Neural cell (in vitro differentiated cells): ENCODE data around the gene CAPN13. TPM values are rescaled to one million over a fixed set of nuclear protein-coding genes. Genes with fewer than 3 reads are reported as not detected.

ENCODE experiments used
- H2AFZ ChIP-seq: fragments of 200-600, 300-800 bp; sonication (generic), shearing (Covaris generic); 2 replicates; pipeline ENCODE4 v1.6.0; 2014; ENCODE audit warnings: low read depth, mild to moderate bottlenecking, antibody characterized with exemption, low read length, moderate library complexity
- H3F3A ChIP-seq: fragments of 200-600 bp; shearing (Covaris generic); 2 replicates; pipeline ENCODE4 v1.6.1; 2016; ENCODE audit warnings: mild to moderate bottlenecking, moderate library complexity, mixed read lengths, antibody characterized with exemption, low read length; ENCODE audit not compliant: insufficient read depth, poor library complexity, severe bottlenecking
- H3K27ac ChIP-seq: fragments of 200-600, 300-800 bp; sonication (generic), shearing (Covaris generic); 2 replicates; pipeline ENCODE4 v1.5.1; 2014; ENCODE audit warnings: mild to moderate bottlenecking, low read length, moderate library complexity
- H3K27me3 ChIP-seq: fragments of 300-800, 200-600 bp; sonication (generic), shearing (Covaris generic); 2 replicates; pipeline ENCODE4 v1.6.0; 2014; ENCODE audit warnings: mild to moderate bottlenecking, low read depth, low read length, moderate library complexity; ENCODE audit not compliant: insufficient read depth
- H3K36me3 ChIP-seq: fragments of 300-800, 200-600 bp; sonication (generic), shearing (Covaris generic); 2 replicates; pipeline ENCODE4 v1.5.1; 2014; ENCODE audit warnings: mild to moderate bottlenecking, antibody characterized with exemption, low read length, moderate library complexity; ENCODE audit not compliant: insufficient read depth
- H3K4me2 ChIP-seq: fragments of 300-800, 200-600 bp; sonication (generic), shearing (Covaris generic); 2 replicates; pipeline ENCODE4 v1.6.0; 2014; ENCODE audit warnings: mild to moderate bottlenecking, low read length
- H3K4me3 ChIP-seq: fragments of 300-800, 200-600 bp; sonication (generic), shearing (Covaris generic); 2 replicates; pipeline ENCODE4 v1.5.1; 2014; ENCODE audit warnings: mild to moderate bottlenecking, low read length, moderate library complexity
- H3K79me2 ChIP-seq: fragments of 200-600 bp; shearing (Covaris generic); replicated peaks from 2 replicates; pipeline ENCODE4 v1.6.0; 2014; ENCODE audit warnings: mild to moderate bottlenecking, low read length, moderate library complexity; ENCODE audit not compliant: insufficient read depth
- H3K9ac ChIP-seq: fragments of 300-800, 200-600 bp; sonication (generic), shearing (Covaris generic); 2 replicates; pipeline ENCODE4 v1.6.1; 2016; ENCODE audit warnings: mild to moderate bottlenecking, low read length, mixed read lengths
- H3K9me2 ChIP-seq: fragments of 200-600 bp; shearing (Covaris generic); 2 replicates; pipeline ENCODE4 v1.6.1; 2016; ENCODE audit warnings: mild to moderate bottlenecking, low read length, mixed read lengths; ENCODE audit not compliant: insufficient read depth
- H3K9me3 ChIP-seq: fragments of 200-600, 300-800 bp; sonication (generic), shearing (Covaris generic); 2 replicates; pipeline ENCODE4 v1.6.1; 2016; ENCODE audit warnings: mild to moderate bottlenecking, mixed run types, low read length, moderate library complexity, mixed read lengths
- H4K20me1 ChIP-seq: fragments of 200-600 bp; shearing (Covaris generic); 2 replicates; pipeline ENCODE4 v1.6.1; 2016; ENCODE audit warnings: mild to moderate bottlenecking, mixed run types; ENCODE audit not compliant: insufficient read depth
- EP300 ChIP-seq: fragments of 450-650 bp; conservative IDR thresholded peaks from 2 replicates; pipeline ENCODE4 v1.6.1; 2014; ENCODE audit warnings: antibody characterized with exemption, mild to moderate bottlenecking, moderate library complexity; ENCODE audit not compliant: poor library complexity, severe bottlenecking
- EZH2 ChIP-seq: fragments of 200-600, 300-800 bp; shearing (Covaris generic), sonication (generic); IDR thresholded peaks from 2 replicates; pipeline ENCODE4 v1.6.1; 2014; ENCODE audit warnings: antibody characterized with exemption, low read length, borderline replicate concordance, mild to moderate bottlenecking; ENCODE audit not compliant: insufficient read depth, poor library complexity, severe bottlenecking
- MXI1 ChIP-seq: fragments of 450-650 bp; conservative IDR thresholded peaks from 2 replicates; pipeline ENCODE4 v1.6.1; 2014; ENCODE audit warnings: antibody characterized with exemption, mild to moderate bottlenecking; ENCODE audit not compliant: poor library complexity, severe bottlenecking
- POLR2AphosphoS5 ChIP-seq: IDR thresholded peaks from 2 replicates; pipeline ENCODE4 v1.6.1; 2012
- RAD21 ChIP-seq: fragments of 450-650 bp; conservative IDR thresholded peaks from 2 replicates; pipeline ENCODE4 v1.6.1; 2014; ENCODE audit warnings: antibody characterized with exemption, mild to moderate bottlenecking, moderate library complexity
- SMC3 ChIP-seq: fragments of 450-650 bp; conservative IDR thresholded peaks from 2 replicates; pipeline ENCODE4 v1.6.1; 2014; ENCODE audit warnings: antibody characterized with exemption, mild to moderate bottlenecking, moderate library complexity; ENCODE audit not compliant: poor library complexity
- TAF1 ChIP-seq: IDR thresholded peaks from 2 replicates; pipeline ENCODE4 v1.6.1; 2012; ENCODE audit warnings: low read depth
- polyA plus RNA-seq: library from polyadenylated mRNA; depleted of rRNA; stranded (reverse); fragments of >200 nt; gene quantifications from 2 replicates; pipeline ENCODE4 v1.2.3, GENCODE V29; 2014
- TF ChIP-seq, protein P1 (sequence below): fragments of 450-650 bp; IDR thresholded peaks from 2 replicates; pipeline ENCODE4 v1.5.1; 2014; ENCODE audit warnings: antibody characterized with exemption, mild to moderate bottlenecking, moderate library complexity; ENCODE audit not compliant: poor library complexity, severe bottlenecking
- TF ChIP-seq, protein P2 (sequence below): IDR thresholded peaks from 2 replicates; pipeline ENCODE4 v1.6.1; 2012; ENCODE audit warnings: borderline replicate concordance

CAPN13 gene
- polyA plus RNA-seq, 1 donor from 2014 or later = not detected

- Histone ChIP-seq H3K9me3 (no peaks in the 10 kb centered on the region), H3K27me3 (no peaks in the 10 kb centered on the region), H2AFZ (no peak overlapping the region), H3K36me3 (no peaks in the 10 kb centered on the region), H3K9me2 (no peaks in the 10 kb centered on the region), H3K27ac (no peak overlapping the region), H3K79me2 (no peaks in the 10 kb centered on the region), H3K4me3 (no peak overlapping the region), H3K4me2 (no peak overlapping the region), H4K20me1 (no peaks in the 10 kb centered on the region), H3K9ac (no peak overlapping the region), H3F3A (no peaks in the 10 kb centered on the region)
- TF ChIP-seq POLR2AphosphoS5 (no peak), EP300 (no peak), RAD21 (no peak), TAF1 (no peak), MXI1 (no peak), SMC3 (no peak), EZH2 (no peak)
- TF ChIP-seq, protein P1, sequence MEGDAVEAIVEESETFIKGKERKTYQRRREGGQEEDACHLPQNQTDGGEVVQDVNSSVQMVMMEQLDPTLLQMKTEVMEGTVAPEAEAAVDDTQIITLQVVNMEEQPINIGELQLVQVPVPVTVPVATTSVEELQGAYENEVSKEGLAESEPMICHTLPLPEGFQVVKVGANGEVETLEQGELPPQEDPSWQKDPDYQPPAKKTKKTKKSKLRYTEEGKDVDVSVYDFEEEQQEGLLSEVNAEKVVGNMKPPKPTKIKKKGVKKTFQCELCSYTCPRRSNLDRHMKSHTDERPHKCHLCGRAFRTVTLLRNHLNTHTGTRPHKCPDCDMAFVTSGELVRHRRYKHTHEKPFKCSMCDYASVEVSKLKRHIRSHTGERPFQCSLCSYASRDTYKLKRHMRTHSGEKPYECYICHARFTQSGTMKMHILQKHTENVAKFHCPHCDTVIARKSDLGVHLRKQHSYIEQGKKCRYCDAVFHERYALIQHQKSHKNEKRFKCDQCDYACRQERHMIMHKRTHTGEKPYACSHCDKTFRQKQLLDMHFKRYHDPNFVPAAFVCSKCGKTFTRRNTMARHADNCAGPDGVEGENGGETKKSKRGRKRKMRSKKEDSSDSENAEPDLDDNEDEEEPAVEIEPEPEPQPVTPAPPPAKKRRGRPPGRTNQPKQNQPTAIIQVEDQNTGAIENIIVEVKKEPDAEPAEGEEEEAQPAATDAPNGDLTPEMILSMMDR = no peak
- TF ChIP-seq, protein P2, sequence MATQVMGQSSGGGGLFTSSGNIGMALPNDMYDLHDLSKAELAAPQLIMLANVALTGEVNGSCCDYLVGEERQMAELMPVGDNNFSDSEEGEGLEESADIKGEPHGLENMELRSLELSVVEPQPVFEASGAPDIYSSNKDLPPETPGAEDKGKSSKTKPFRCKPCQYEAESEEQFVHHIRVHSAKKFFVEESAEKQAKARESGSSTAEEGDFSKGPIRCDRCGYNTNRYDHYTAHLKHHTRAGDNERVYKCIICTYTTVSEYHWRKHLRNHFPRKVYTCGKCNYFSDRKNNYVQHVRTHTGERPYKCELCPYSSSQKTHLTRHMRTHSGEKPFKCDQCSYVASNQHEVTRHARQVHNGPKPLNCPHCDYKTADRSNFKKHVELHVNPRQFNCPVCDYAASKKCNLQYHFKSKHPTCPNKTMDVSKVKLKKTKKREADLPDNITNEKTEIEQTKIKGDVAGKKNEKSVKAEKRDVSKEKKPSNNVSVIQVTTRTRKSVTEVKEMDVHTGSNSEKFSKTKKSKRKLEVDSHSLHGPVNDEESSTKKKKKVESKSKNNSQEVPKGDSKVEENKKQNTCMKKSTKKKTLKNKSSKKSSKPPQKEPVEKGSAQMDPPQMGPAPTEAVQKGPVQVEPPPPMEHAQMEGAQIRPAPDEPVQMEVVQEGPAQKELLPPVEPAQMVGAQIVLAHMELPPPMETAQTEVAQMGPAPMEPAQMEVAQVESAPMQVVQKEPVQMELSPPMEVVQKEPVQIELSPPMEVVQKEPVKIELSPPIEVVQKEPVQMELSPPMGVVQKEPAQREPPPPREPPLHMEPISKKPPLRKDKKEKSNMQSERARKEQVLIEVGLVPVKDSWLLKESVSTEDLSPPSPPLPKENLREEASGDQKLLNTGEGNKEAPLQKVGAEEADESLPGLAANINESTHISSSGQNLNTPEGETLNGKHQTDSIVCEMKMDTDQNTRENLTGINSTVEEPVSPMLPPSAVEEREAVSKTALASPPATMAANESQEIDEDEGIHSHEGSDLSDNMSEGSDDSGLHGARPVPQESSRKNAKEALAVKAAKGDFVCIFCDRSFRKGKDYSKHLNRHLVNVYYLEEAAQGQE = no peak
Observed at GRCh38 chr2:30763151-30763660, 44.0 kb downstream of the CAPN13 start.

DNA sequence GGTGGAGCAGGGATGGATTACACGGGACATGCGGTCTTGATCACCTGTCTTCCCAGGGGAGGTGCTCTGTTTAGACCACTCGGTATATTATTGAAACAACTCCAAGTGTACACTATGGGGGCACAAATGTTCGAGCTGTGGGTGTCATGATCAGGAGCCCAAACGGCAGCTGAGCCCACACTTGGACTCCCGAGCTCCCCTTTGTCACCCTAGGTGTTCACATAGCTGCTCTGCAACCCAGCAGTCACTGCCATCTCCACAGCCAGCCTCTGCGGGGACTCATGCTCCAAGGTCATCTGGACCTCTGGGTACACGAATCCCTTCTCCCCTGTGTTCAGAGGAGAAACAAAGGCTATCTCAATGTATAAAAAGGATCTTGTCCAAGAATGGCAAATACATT lies 46.0 kb downstream of the CAPN13 start:
- Histone ChIP-seq H3K27ac (no peak overlapping the region), H3K4me3 (no peak overlapping the region), H3K27me3 (no peaks in the 10 kb centered on the region), H3K36me3 (no peaks in the 10 kb centered on the region), H3K9me3 (no peaks in the 10 kb centered on the region), H3K4me2 (no peak overlapping the region), H3F3A (no peaks in the 10 kb centered on the region), H3K9me2 (no peaks in the 10 kb centered on the region), H3K79me2 (no peaks in the 10 kb centered on the region), H2AFZ (no peak overlapping the region), H3K9ac (no peak overlapping the region), H4K20me1 (no peaks in the 10 kb centered on the region)
- TF ChIP-seq SMC3 (no peak), EP300 (no peak), TAF1 (no peak), EZH2 (no peak), MXI1 (no peak), POLR2AphosphoS5 (no peak), RAD21 (no peak)
- TF ChIP-seq, protein P1 = no peak
- TF ChIP-seq, protein P2 = no peak
